ENCODE data around the gene CHST2. TPM values are rescaled to one million over a fixed set of nuclear protein-coding genes. Genes with fewer than 3 reads are reported as not detected.

The CHST2 gene
- total and polyA plus RNA-seq, 2 donors (not counting 3 experiments of a cell fraction or from before 2014, with no cell fraction given), result 4.3 to 6.5 TPM

DNA sequence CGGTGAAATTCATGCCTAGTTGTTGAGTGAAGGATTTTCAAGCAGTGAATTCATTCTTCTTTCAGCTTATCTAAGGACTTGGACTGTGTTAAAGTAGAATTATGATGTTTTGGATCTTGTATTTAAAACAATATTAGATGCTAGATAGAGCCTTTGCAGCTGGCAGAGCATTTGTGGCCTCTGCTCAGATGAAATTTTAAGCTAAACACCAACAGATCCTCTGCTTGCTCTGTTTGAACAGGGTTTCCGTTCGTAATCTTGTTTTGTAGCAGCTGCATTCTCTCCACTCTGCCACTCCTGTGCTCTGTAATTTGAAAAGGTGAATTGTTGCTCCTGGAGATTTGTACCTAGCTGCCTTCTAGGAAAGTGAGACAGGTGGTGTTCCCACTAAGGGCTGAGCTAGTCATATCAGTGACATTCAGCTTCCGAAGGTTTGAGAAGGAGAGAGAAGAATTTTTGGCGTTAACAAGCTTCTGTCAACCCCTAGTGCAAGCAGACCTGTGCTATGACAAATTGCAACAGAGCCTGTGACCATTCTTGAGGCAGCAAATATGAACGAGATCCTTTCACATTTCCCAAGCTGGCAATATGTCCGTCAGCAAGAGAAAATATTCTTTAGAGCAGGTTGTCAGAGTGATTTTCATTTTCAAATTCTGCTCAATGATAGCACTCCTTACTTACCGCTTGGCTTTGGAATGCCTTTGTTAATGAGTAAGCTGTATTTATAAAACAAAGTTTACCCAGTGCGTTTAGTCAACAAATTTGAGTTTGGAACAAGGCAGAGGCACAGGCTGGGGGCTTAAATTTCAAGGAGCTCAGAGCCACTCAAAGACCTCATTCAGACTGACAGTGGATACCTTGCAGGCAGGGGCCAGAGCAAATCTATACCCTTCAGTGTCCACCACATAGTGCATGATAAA lies 5.3 kb downstream of the CHST2 start:
- Histone ChIP-seq H3K9ac (replicated peaks; ENCODE audit: extremely low read depth, insufficient read depth, low read length) (no peak overlapping the region), H4K20me1 (replicated peaks; ENCODE audit: control insufficient read depth, extremely low read depth, insufficient read depth, low read length) (no peaks in the 10 kb centered on the region), H3K27ac (ENCODE audit: insufficient read depth, low read depth, low read length) (no peak overlapping the region), H3K79me2 (ENCODE audit: control insufficient read depth, insufficient read depth, low read length) (no peaks in the 10 kb centered on the region), H3K4me2 (ENCODE audit: insufficient read depth, low read length) (no peak overlapping the region), H2AFZ (ENCODE audit: low read depth, low read length) (no peak overlapping the region), H3K9me1 (replicated peaks; ENCODE audit: control insufficient read depth, extremely low read depth, insufficient read depth, low read length) (no peaks in the 10 kb centered on the region), H3K4me1 (ENCODE audit: control insufficient read depth, extremely low read depth, insufficient read depth, low read length) (no peaks in the 10 kb centered on the region), H3K36me3 (ENCODE audit: control insufficient read depth in 2 of 2, extremely low read depth in 1 of 2, insufficient read depth in 2 of 2, low read length in 2 of 2) (peaks cover 0 to 2% of the 10 kb centered on the region in 2 experiments), H3K9me3 (replicated peaks; ENCODE audit: control insufficient read depth, insufficient read depth, low read length) (no peaks in the 10 kb centered on the region), H3K4me3 (replicated peaks in 1 of 3; ENCODE audit: insufficient read depth in 1 of 3, low read depth in 1 of 3, low read length in 3 of 3) (no peak overlapping the region), H3K27me3 (ENCODE audit: control insufficient read depth in 2 of 2, insufficient read depth in 2 of 2, low read length in 2 of 2) (no peaks in the 10 kb centered on the region)
- no peak for TF ChIP-seq POLR2AphosphoS5 (IDR thresholded peaks at IDR 0.05; ENCODE audit: insufficient read depth, low read depth, low read length)
- TF ChIP-seq EZH2 (IDR thresholded peaks at IDR 0.05; ENCODE audit: borderline replicate concordance, low read depth, low read length, severe bottlenecking), result no peak
- no peak for TF ChIP-seq JUN (IDR thresholded peaks at IDR 0.05; ENCODE audit: borderline replicate concordance, insufficient read depth, insufficient read length, low read depth)
- TF ChIP-seq CTCF (IDR thresholded peaks at IDR 0.05; ENCODE audit: extremely low read depth in 1 of 2, insufficient read depth in 1 of 2, low read depth in 1 of 2, low read length in 2 of 2), result no peak
- no peak for TF ChIP-seq POLR2A (IDR thresholded peaks at IDR 0.05; ENCODE audit: low read depth, low read length)
- DNase-seq (ENCODE audit: low read depth, low spot score) (no peak), FAIRE-seq (no peak)
- ChIA-PET POLR2A (no interaction called here), CTCF (interaction anchor here (0.6 to 2.7 kb wide), 10 partner anchors 9 to 551 kb away, joined by 3 to 23 read pairs (median 4); no protein-coding TSS in a partner anchor)
- dilution Hi-C loops (cut with MboI; ENCODE audit: extremely low pct_ligation_motif_present, low sequenced_read_pairs) (no loop called here), intact Hi-C loops (cut with micrococcal nuclease) (loop anchor here (5.0 kb wide), 3 partner anchors 123 to 452 kb away; partner anchors contain the start of gene U2SURP)
- no TSS peak for BruUV-seq (replicated peaks)

All from endothelial cell of umbilical vein (primary cell).